ENCODE results near the gene CYP4F12.
"Not testable (repeated sequence)": the region's sequence is repeated elsewhere in the genome, so short reads cannot be mapped to it uniquely, and the experiment has no call there.

The CYP4F12 gene

GRCh38 chr19:15649526-15649925 is 23.4 kb upstream of the CYP4F12 start:
- no peak for DNase-seq (ENCODE audit: low read depth)

- DNase-seq (ENCODE audit: low read depth) = not testable (repeated sequence)
Observed at GRCh38 chr19:15650123-15650522, 22.8 kb upstream of the CYP4F12 start.

GRCh38 chr19:15651791-15652190 is 21.1 kb upstream of the CYP4F12 start:
- no peak for DNase-seq (ENCODE audit: low read depth)

GRCh38 chr19:15652559-15653278 is 20.2 kb upstream of the CYP4F12 start:
- DNase-seq (ENCODE audit: low read depth) = no peak

GRCh38 chr19:15656467-15656866 is 16.4 kb upstream of the CYP4F12 start:
- DNase-seq (ENCODE audit: low read depth) = no peak

- no peak for DNase-seq (ENCODE audit: low read depth)
Observed at GRCh38 chr19:15663247-15663646, 9.6 kb upstream of the CYP4F12 start.

- DNase-seq (ENCODE audit: low read depth) = no peak
Observed at GRCh38 chr19:15666186-15666585, 6.7 kb upstream of the CYP4F12 start.

GRCh38 chr19:15666883-15667282 is 6.0 kb upstream of the CYP4F12 start:
- DNase-seq (ENCODE audit: low read depth) = no peak

- DNase-seq (ENCODE audit: low read depth) = no peak
Observed at GRCh38 chr19:15669440-15669839, 3.4 kb upstream of the CYP4F12 start.

- no peak for DNase-seq (ENCODE audit: low read depth)
Observed at GRCh38 chr19:15669891-15670290, 3.0 kb upstream of the CYP4F12 start.

- no peak for DNase-seq (ENCODE audit: low read depth)
Observed at GRCh38 chr19:15671237-15671821, 1.6 kb upstream of the CYP4F12 start.

GRCh38 chr19:15671891-15672579 is 852 bp upstream of the CYP4F12 start:
- DNase-seq (ENCODE audit: low read depth) = peak; percentile 5

GRCh38 chr19:15673176-15673654 is 328 bp downstream of the CYP4F12 start:
- no peak for DNase-seq (ENCODE audit: low read depth)

GRCh38 chr19:15675560-15675959 is 2.7 kb downstream of the CYP4F12 start:
- DNase-seq (ENCODE audit: low read depth) = no peak

- DNase-seq (ENCODE audit: low read depth) = no peak
Observed at GRCh38 chr19:15679089-15679488, 6.2 kb downstream of the CYP4F12 start.

- not testable (repeated sequence) for DNase-seq (ENCODE audit: low read depth)
Observed at GRCh38 chr19:15679865-15680264, 7.0 kb downstream of the CYP4F12 start.

- no peak for DNase-seq (ENCODE audit: low read depth)
Observed at GRCh38 chr19:15680478-15681322, 7.8 kb downstream of the CYP4F12 start.

GRCh38 chr19:15683411-15683810 is 10.5 kb downstream of the CYP4F12 start:
- no peak for DNase-seq (ENCODE audit: low read depth)

- DNase-seq (ENCODE audit: low read depth) = no peak
Observed at GRCh38 chr19:15684828-15685227, 11.9 kb downstream of the CYP4F12 start.

GRCh38 chr19:15696654-15697194 is 23.8 kb downstream of the CYP4F12 start:
- no peak for DNase-seq (ENCODE audit: low read depth)

GRCh38 chr19:15701757-15702533 is 29.1 kb downstream of the CYP4F12 start:
- DNase-seq (ENCODE audit: low read depth) = no peak
